Cortex of kidney (tissue), 1 donor: Measurements from ENCODE around the gene C11orf16.
"Not testable (repeated sequence)": the region's sequence is repeated elsewhere in the genome, so short reads cannot be mapped to it uniquely, and the experiment has no call there.

ENCODE experiments used
- DNase-seq: peaks from one replicate; lab custom pipeline; 2025; lab: John Stamatoyannopoulos, UW

The C11orf16 gene, protein sequence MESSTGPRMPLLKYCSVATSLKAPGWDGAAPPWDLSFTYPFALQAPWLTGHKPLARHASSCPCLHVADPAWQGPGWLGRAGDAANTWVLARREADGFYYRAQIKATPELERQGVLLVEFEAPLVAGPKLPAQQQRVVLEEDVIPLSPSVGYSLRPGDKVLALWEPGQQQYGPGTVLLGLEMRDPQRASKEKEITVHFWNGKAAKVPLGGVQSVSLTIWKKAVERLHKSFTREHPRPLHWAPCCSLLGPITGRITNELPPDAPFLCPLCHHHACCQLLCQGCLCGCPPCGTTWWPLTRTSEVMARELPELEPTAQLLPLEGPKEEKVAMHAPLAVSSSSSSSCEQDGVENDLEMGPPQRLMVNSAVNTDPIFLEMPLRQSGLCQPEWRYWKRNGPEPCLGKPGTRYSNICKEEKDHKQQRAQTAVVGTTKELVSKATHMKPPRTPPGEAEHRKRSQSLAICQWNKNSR

DNA sequence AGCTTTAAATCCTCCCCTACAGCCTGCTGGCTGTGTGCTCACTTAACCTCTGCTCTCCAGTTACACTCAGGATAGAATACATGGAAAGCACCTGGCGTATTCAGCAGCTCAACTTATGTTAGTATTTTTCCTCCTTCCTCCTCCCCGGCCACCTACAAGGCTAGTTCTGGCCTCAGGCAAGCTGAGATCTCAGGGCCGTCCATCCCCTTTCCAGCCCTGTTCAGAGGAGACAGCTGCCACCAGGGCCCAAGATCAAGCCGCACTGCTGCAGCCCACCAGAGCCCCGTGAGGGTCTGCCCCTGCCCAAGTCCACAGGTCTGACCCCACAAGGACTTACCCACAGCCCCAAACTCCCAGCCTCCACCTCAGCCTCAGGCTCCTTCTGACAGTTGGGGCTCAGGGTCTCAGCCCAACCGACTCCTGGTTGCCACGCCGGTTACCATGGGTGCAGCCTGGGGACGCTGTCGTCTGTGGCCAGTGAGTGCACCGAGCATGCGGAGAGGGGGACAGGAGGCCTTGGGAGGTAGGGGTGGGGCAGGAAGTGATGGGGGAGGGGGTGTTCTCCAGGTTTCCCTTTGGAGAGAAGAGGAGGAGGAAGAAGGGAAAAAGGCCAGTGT is at the start of gene C11orf16:
Gene C11orf16, minus strand, starts transcription at position 384 of the 617 bp plus-strand sequence. CDS start 639 bp downstream, outside the sequence.
- no peak for DNase-seq

DNA sequence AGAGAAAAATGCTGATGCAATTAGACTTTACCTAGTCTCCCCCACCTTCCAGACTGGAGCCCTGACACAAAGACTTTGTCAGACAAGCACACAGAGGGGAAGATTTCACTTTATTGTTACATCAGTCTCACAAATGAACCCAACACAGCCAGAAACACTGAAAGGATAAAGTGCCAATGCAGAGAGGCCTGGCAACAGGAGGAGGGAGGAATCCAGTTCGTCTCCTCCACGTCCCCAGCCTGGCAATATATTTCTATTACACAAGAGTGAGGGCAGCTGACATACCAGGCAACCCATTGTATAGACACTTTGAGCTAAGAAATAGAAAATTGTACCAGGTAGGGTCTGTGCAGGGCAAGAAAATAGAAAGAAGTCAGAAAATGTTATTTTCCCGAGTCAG is 47.7 kb upstream of the C11orf16 start:
- no peak for DNase-seq

DNA sequence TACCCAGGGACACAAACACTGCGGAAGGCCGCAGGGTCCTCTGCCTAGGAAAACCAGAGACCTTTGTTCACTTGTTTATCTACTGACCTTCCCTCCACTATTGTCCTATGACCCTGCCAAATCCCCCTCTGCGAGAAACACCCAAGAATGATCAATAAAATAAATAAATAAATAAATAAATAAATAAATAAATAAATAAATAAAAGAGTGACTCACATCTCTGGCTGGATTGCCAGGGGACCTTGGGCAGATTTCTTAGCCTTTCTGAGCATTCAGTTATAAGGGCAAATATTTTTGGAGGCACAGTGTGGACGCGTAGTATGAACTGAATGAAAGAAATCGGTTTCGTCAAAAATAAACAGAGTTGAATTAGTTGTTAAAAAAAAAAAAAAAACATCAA is 46.6 kb upstream of the C11orf16 start:
- DNase-seq = not testable (repeated sequence)

- DNase-seq = no peak
These were observed 40.4 kb upstream of the C11orf16 start for GRCh38 chr11:8973121-8973520.

- DNase-seq = no peak
These were observed 39.2 kb upstream of the C11orf16 start for GRCh38 chr11:8971924-8972316.

DNA sequence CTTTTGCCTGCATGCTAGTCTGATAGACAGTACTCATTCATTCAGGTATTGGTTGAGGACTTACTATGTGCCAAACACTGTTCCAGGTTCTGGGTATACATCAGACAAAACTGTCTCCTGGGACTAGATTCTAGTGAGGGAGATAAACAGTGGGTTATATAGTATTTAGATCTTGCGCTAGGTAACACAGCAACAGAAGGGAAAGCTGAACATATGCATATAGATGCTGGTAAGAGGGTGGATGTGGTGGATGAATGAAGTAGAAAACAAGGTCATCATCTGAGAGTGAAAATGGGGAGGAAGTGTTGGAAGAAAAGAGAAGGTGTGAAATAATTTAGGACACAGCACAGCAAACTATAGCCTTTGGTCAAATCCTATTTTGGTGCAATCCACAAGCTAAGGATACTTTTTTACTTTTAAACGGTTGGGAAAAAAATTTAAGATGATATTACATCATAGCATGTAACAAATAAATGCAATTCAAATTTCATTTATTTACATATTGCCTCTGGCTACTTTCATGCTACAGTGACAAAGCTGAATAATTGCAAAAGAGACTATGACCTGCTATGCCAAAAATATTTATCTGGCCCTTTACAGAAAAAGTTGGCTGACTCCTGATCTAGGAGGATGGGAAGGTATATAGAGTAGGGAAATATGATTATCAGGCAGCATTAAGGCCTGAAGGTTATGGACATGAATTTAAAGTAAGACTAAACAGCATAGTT is 38.6 kb upstream of the C11orf16 start:
- DNase-seq = no peak

DNA sequence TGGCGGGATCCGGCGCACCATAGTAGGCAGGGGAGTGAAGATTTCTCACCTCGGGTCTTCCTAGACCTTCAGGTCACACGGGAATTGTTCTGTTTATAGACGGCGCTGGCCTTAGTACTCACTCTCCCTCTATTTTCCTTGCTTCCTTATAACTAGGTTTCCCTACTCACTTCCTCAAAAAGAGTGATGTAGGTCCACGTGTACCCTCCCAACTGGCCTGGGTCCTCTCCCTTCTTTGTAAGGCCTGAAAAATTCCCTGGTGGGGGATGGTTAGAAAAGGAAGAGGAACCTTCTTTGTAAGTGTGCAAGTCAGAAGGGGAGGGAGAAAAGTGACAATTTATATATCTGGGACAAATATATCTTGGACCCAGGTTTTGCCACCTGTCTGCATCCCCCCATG is 34.4 kb upstream of the C11orf16 start:
- no peak for DNase-seq

DNA sequence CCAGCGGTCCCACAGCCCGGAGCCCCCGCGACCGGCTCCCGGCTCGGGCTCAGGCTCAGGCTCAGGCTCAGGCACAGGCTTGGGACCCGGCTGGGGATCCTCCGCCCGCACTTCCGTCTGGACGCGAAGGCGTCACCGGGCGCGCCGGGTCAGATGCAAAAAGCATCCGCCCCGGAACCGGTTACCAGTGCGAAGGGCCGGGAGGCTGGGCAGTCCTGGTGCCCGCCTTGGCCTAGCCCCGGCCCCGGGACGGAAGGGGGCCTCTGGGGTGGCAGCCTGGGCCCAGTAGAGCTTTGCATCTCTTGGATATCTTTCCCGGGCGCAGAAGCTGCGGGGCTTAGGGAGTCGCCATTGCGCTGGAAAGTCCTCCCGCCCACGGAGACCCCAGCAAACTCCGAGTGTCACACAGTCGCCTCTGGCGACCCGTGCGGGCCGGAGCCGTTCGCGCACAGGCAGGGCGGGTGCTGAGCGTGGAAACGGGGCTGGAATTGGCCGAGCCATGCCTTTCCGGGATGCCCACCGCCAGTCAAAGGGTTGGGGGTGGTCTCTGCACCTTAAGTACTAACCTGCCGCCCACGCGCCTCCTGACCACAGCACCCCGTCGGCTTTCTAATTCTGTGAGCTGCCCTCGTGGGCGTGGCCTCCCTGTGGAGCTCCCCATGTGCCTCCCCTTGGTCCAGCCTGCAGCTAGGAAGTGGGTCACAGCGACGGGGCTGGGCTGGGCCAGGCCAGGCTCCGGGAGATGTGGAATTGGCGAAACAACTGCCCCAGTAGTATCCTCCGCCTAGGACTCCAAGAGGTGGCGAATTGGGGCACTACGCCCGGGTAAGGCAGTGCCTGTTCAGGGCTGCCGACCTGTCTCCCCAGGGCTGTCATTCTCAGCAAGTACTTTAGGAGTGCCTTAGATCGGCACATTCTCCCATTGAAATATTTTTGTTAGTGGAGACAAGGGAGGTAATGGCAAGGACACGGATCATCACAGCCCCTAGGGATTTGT is 31.9 kb upstream of the C11orf16 start, which contains the start of gene TMEM9B:
Gene TMEM9B, minus strand, starts transcription at position 119 of the 997 bp plus-strand sequence. CDS start 129 bp downstream, outside the sequence.
- peak; percentile 74 for DNase-seq

DNA sequence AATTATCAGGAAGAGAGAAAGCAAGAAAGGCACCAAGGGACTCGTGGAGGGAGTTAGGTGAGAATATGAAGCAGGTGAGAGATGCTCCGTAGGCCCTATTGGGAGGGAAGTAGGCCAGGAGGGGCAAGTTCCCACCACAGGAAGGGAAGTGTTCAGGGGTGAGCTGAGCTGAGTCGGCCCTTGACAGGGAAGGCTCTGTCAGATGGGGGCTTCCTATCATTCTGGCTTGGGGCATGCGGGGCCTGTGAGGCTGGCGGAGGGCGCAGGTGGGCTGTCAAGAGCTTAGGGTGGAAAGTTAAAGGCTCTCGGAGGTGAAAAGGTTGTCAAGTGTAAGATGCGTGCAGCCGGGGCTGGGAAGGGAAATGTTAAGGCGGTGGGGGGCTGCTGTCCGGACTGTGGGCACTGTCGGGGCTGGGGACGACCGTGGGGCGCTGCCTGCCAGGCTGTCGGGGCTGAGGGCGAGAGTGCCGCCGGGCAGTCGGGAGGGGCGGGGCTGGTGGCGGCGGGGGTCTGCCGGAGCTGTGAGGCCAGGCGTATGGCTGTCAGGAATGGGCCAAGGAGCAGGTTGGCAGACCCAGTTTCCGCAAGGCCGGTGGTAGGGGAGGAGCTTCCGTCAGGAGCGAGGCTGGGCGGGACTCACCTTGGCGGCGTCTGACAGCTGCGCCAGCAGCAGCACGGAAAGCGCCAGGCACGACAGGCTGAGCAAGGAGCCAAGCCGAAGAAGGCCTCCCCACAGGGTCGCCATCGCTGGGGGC is 31.0 kb upstream of the C11orf16 start:
- DNase-seq = peak; percentile 74

GRCh38 chr11:8962841-8963240 is 30.1 kb upstream of the C11orf16 start:
- DNase-seq = no peak

DNA sequence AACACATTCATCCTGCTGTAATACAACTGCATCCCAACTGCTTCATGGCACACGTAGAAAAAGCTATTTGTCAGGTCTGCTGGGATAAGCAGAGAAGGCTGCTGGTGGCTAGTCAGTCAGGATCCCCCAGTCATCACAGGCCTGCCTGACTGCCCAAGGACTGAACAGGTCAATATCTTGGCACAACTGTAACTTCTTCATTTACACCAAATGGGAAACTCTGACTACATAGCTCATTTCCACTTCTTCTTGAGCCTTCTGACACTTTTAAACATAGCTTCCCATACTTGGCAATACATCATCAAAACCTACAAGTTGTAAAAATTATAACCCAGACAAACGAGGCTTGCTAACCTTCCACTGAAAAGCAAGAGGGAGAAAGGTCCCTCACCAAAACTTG is 28.7 kb upstream of the C11orf16 start:
- no peak for DNase-seq

GRCh38 chr11:8959546-8960166 is 26.9 kb upstream of the C11orf16 start:
- DNase-seq = no peak

DNA sequence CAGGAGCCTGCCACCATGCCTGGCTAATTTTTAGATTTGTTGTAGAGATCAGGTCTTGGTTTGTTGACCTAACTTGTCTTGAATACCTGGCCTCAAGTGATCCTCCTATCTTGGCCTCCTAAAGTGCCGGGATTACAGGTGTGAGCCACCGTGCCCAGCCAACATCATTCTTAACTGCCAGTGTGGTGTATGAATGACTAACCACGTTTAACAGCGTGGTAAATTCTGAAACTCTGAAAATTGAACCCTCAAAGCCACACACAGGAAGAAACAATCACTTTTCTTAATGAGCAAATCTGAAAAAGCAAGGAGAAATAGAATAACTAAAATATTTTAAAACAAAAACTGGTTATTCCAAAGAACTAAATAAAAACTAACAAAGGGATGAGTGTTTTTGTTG is 24.1 kb upstream of the C11orf16 start:
- no peak for DNase-seq

- no peak for DNase-seq
These were observed 16.1 kb upstream of the C11orf16 start for GRCh38 chr11:8948886-8949285.

- DNase-seq = no peak
These were observed 14.6 kb upstream of the C11orf16 start for GRCh38 chr11:8947230-8947943.

- no peak for DNase-seq
These were observed 9.8 kb upstream of the C11orf16 start, which contains the start of gene ASCL3 for GRCh38 chr11:8942518-8943066. Gene ASCL3 (minus strand): TSS chr11:8943016. CDS start chr11:8938161, 4,855 bp downstream.

DNA sequence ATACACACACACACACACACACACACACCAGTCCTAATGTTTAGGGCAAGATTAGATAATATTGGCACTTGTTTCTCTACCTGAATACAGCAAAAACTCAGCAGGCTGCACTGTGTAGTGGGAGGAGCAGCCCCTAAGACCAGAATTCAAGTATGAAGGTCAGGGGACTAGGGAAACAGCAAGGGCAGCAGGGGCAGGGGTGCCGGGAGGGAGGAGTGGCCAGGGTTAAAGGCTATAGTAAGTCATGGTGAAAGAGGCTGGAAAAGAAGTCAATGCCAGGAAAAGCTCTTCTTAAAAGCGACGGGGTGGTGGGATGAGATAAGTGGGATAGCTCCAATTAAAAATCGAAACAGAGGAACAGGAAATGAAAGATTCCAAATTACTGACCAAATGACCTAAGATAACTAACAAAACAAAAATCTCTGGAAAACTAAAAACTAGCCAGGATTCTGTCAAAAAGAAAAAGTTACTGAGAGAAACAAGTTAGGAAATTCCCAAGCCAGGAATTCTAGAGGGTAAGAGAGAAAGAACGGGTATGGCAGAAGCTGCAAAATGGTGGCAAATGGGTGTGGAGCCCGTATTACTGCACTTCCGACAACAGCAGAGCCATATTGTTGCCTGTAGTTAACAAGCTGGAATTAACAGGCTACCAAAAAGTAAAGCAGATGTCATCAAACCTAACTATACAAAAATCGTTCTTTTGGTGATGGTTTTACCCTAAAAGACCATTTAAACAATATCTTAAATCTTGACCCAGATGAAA is 8.8 kb upstream of the C11orf16 start:
- no peak for DNase-seq

GRCh38 chr11:8937659-8938058 is 4.9 kb upstream of the C11orf16 start:
- DNase-seq = no peak
